Measurements from ENCODE around the gene SMIM31. TPM values are rescaled to one million over a fixed set of nuclear protein-coding genes. Genes with fewer than 3 reads are reported as not detected.

SMIM31 gene
- total RNA-seq, 2 donors from 2014 or later: not detected

DNA sequence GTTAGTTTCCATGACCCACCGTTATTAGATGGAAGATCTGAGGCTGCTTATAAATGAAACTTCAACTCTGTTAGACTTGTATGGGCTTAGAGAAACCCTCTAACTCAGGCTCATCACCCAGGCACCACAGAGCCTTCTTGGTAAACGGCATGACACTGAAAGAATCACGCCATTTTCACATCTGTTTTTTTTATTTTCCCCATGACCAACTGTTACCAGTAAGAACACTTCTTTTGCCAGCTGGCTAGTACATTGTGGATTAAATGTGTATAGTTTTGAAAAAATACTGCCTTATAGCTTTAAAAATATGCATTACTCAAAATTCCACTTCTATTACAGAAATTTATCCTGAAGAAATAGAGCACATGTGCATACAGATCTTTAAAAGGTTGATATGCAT lies 75.0 kb downstream of the SMIM31 start:
- ATAC-seq (ENCODE audit: insufficient number of reproducible peaks, low FRiP score, low read depth) (no peak), DNase-seq (ENCODE audit: low spot score) (no peak)
- Histone ChIP-seq H3K27ac (no peak overlapping the region), H3K4me3 (no peak overlapping the region), H3K27me3 (replicated peaks; ENCODE audit: insufficient read depth) (no peaks in the 10 kb centered on the region), H3K4me1 (ENCODE audit: control insufficient read depth in 1 of 2, low read depth in 2 of 2) (no peaks in the 10 kb centered on the region), H3K36me3 (no peaks in the 10 kb centered on the region), H3K9me3 (no peaks in the 10 kb centered on the region)
- TF ChIP-seq, protein P1, sequence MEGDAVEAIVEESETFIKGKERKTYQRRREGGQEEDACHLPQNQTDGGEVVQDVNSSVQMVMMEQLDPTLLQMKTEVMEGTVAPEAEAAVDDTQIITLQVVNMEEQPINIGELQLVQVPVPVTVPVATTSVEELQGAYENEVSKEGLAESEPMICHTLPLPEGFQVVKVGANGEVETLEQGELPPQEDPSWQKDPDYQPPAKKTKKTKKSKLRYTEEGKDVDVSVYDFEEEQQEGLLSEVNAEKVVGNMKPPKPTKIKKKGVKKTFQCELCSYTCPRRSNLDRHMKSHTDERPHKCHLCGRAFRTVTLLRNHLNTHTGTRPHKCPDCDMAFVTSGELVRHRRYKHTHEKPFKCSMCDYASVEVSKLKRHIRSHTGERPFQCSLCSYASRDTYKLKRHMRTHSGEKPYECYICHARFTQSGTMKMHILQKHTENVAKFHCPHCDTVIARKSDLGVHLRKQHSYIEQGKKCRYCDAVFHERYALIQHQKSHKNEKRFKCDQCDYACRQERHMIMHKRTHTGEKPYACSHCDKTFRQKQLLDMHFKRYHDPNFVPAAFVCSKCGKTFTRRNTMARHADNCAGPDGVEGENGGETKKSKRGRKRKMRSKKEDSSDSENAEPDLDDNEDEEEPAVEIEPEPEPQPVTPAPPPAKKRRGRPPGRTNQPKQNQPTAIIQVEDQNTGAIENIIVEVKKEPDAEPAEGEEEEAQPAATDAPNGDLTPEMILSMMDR (IDR thresholded peaks at IDR 0.05): no peak

DNA sequence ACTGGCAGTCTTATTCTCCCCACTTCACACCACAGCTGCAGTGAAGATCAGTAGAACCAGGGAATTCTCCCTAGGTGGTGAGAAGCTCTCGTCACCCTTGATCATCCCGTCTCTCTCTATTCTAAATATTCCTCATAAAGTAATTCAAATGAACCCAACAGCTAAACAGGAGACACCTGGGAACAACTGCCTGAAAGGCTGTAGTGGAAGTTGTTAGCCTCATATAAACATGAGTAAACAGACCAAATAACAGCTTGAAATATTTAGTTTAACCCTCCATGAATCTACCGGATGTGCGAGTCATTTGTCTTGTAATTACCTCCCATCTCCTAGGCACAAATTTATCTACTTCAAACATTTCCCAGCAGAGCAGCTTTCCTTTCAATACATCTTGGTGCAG lies 92.6 kb downstream of the SMIM31 start:
- no peak for DNase-seq (ENCODE audit: low spot score)
- Histone ChIP-seq H3K36me3 (no peaks in the 10 kb centered on the region), H3K27ac (no peak overlapping the region), H3K27me3 (replicated peaks; ENCODE audit: insufficient read depth) (no peaks in the 10 kb centered on the region), H3K4me3 (no peak overlapping the region), H3K4me1 (ENCODE audit: control insufficient read depth in 1 of 2, low read depth in 2 of 2) (no peaks in the 10 kb centered on the region), H3K9me3 (no peaks in the 10 kb centered on the region)
- TF ChIP-seq, protein P1 (IDR thresholded peaks at IDR 0.05): no peak
- ATAC-seq (ENCODE audit: insufficient number of reproducible peaks, low FRiP score, low read depth): no peak

- H3K27me3 ChIP-seq (replicated peaks; ENCODE audit: insufficient read depth): no peaks in the 10 kb centered on the region
- no peaks in the 10 kb centered on the region for H3K4me1 ChIP-seq (ENCODE audit: control insufficient read depth in 1 of 2, low read depth in 2 of 2)
- H3K9me3 ChIP-seq: no peaks in the 10 kb centered on the region
- H3K36me3 ChIP-seq: no peaks in the 10 kb centered on the region
- no peak overlapping the region for H3K27ac ChIP-seq
- TF ChIP-seq, protein P1 (IDR thresholded peaks at IDR 0.05): no peak
- H3K4me3 ChIP-seq: no peak overlapping the region
- no peak for DNase-seq (ENCODE audit: low spot score)
- no peak for ATAC-seq (ENCODE audit: insufficient number of reproducible peaks, low FRiP score, low read depth)
Observed at GRCh38 chr4:164847016-164847415, 93.1 kb downstream of the SMIM31 start.

- TF ChIP-seq, protein P1 (IDR thresholded peaks at IDR 0.05): no peak
- Histone ChIP-seq H3K36me3 (no peaks in the 10 kb centered on the region), H3K27me3 (replicated peaks; ENCODE audit: insufficient read depth) (no peaks in the 10 kb centered on the region), H3K27ac (no peak overlapping the region), H3K4me1 (ENCODE audit: control insufficient read depth in 1 of 2, low read depth in 2 of 2) (no peaks in the 10 kb centered on the region), H3K9me3 (no peaks in the 10 kb centered on the region), H3K4me3 (no peak overlapping the region)
- ATAC-seq (ENCODE audit: insufficient number of reproducible peaks, low FRiP score, low read depth) (no peak), DNase-seq (ENCODE audit: low spot score) (no peak)
Observed at GRCh38 chr4:164847967-164848649, 94.2 kb downstream of the SMIM31 start.

Other genes starting within 250 kb of the SMIM31 start
- not detected for gene APELA, start 123.0 kb downstream of the SMIM31 start, total RNA-seq
- under 1 TPM in 1 of 2 donors, not detected in 1; 0.95 TPM for gene TRIM61, start 223.5 kb downstream of the SMIM31 start, total RNA-seq

All from thoracic aorta (tissue), 2 donors.